HL-60/S4 (cell line): ENCODE results near the gene ARID1A.

Source experiments
- in situ Hi-C: fragments of 300-500 bp; cut with MboI; formaldehyde crosslinking; loops from 2 replicates; pipeline ENCODE4 v1.14.3; 2022; ENCODE audit warnings: low sequenced_read_pairs

The ARID1A gene

GRCh38 chr1:26822737-26823395 is 127.1 kb downstream of the ARID1A start:
- in situ Hi-C loops: no loop called here

GRCh38 chr1:26824731-26825130 is 128.9 kb downstream of the ARID1A start:
- in situ Hi-C loops: no loop called here

GRCh38 chr1:26826261-26827105 is 130.7 kb downstream of the ARID1A start, which contains the start of gene ZDHHC18:
ZDHHC18 (plus strand) TSS chr1:26826688; CDS start chr1:26826805, 117 bp downstream.
- in situ Hi-C loops: no loop called here

GRCh38 chr1:26827106-26827604 is 131.3 kb downstream of the ARID1A start:
- in situ Hi-C loops: no loop called here

GRCh38 chr1:26827663-26828062 is 131.8 kb downstream of the ARID1A start:
- in situ Hi-C loops: no loop called here

- in situ Hi-C loops: no loop called here
These were observed 132.7 kb downstream of the ARID1A start for GRCh38 chr1:26828411-26828991.

GRCh38 chr1:26829184-26829911 is 133.5 kb downstream of the ARID1A start:
- in situ Hi-C loops: no loop called here

- in situ Hi-C loops: no loop called here
These were observed 135.2 kb downstream of the ARID1A start for GRCh38 chr1:26831059-26831458.
